HG03108 (cell line): Measurements from ENCODE around the gene GRIN1.
A peak's percentile ranks its signal among the peaks of the same experiment; 100 is the strongest.
"Not testable (repeated sequence)": the region's sequence is repeated elsewhere in the genome, so short reads cannot be mapped to it uniquely, and the experiment has no call there.

Experiments
- ATAC-seq: cut with Tn5 transposase; IDR thresholded peaks from one replicate; pipeline ENCODE4 v1.9.1; 2021; ENCODE audit warnings: moderate library complexity; ENCODE audit not compliant: unreplicated experiment

GRIN1 gene

DNA sequence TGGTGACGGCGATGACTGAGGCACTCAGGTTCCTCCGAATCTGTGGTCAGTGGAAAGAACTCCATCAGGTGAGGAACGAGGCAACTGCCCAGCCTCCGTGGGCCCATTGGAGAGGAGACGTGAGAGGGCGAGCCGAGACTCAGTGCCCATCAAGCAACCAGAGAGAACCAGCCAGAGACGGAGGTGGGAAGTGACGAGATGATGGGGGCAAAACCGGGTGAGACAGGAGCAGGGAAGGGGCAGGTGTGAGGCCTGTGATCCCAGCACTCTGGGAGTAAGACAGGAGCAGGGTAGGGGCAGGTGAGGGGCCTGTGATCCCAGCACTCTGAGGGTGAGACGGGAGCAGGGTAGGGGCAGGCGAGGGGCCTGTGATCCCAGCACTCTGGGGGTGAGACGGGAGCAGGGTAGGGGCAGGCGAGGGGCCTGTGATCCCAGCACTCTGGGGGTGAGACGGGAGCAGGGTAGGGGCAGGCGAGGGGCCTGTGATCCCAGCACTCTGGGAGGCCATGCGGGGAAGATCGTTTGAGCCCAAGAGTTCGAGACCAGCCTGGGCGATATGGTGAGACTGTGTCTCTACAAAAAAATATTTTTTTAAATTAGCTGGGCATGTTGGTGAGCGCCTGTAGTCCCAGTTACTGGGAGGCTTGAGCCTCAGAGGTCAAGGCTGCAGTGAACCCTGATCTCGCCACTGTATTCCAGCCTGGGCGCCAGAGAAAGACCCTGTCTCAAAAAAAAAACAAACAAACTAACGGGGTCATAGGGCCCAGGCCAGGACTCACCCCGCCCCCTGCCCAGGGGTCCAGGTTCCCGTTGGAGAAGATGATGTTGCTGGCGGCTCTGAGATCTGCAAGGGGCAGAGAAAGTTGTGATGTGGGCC, 27.8 kb upstream of the GRIN1 start:
- ATAC-seq: no peak

GRCh38 chr9:137111788-137112563, 27.0 kb upstream of the GRIN1 start:
- ATAC-seq: no peak

DNA sequence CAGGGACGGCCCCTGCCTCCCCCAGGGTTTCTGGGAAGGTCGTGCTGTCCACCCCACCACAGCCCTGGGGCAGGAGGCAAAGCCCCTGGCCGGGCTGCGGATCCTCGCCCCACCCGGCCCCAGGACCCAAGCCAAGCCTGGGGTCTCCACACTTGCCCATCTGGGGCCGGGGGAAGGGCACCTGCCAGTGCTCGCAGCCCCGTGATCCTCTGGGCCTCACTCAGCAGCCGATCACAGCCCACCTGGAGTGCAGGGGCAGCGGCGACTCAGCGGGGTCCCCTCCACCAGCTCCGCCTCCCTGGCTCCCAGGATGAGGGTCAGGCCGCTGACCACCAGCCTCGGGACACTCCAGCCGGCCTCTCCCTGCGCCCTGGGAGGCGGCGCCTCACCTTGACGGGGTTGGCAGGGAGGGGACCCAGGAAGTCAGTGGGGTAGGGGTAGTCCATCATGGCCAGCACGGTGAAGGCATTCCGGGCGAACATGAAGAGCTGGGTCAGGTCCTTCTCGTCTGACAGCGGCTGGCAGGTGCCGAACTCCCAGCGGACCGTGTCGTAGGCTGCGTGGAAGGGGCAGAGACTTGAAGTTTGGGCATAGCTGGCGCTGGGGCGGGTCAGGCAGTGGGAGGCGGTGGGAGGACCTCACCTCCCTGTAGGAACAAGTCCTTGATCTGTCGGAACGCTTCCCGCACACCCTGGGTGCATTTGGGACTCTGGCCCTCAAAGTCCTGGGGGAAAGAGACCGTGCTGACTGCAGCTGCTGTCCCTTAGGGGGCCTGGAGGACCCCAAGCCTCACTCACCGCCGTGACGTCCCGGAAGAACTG, 26.2 kb upstream of the GRIN1 start:
- ATAC-seq: no peak

DNA sequence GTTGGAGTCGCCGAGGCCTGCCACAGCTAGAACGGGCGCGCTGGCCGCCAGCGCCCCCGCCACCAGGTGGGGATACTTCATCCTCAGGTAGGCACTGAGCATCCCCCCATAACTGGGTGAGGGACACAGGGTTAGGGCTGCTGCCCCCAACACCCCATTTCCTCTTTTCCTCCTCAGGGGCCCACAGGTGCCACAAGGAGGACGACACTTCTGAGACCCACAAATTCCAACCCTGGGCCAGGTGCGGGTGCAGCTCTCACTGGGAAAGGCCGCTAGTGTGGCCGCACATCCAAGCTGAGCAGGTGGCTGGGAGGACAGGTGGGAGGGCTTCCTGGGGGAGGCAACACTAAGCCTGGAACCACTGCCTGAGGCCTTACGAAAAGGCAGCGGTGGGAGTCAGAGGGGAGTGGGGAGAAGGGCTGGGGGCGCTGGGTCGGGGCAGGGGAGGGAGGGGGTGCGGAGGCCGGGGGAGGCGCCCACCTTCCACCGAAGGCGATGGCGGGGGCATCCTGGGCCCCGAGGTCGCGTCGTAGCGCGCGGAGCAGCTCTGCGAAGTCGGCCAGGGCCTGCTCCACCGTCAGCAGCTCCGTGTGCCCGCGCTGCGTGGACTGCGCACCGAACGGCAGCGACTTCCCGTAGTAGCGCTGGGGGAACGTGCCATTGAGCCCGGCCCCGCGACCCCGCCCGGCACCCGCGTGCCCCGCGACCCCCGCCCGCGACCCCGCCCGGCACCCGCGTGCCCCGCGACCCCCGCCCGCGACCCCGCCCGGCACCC, 25.4 kb upstream of the GRIN1 start:
- no peak for ATAC-seq

DNA sequence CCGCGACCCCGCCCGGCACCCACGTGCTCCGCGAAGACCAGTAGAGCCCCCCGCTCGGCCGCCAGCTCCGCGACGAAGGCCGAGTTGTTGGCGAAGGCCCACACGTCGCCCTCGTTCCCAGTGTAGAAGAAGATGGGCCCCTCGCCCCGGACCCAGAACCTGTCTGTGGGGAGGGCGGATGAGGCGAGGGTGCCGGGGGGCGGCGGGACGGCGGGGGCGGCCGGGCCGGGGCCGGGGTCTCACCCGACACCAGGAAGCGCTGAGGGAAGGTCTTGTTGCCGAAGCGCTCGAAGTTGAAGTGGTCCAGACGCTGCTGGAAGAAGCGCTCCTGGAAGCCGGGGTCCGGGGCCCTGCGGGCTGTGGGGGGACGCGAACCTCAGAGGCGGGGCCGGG, 24.7 kb upstream of the GRIN1 start:
- peak; percentile 17 for ATAC-seq

DNA sequence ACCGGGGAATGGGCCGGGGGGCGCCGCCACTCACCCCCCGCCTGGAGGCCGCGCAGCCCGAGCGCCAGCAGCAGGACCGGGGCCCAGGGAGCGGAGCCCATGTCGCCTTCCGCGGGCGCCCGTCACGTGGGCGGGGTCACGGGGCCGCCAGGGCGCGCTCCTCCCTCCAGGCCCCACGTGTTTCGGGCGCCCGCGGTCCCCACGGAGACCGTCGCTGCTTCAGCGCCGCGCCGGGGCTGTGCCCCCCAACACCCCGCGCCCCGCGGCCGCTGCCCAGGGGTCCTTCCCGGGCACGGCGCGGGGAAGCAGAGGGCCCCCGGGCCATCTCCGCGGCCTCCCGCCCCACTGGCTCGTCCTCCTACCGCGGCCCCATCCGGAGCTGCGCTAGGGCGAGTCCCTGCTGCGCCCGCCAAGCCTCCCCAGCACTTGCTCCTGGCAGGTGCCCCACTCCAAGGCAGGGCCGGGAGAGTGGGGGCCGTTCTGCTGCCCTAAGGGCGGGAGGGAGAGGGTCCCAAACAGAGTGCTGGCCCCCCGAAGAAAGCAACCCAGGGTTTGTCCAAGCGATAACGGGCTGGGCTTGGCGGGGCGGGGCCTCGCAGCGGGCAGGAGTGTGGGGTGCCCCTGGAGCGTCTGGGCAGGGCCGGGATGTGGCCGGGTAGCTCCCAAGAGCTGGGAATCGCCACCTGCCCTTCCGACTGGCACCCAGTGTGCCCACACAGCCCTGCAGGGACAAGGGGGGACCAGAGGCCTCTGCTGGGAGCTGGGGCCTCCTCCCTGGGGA, 24.2 kb upstream of the GRIN1 start, which contains the start of gene DPP7:
TSS of gene DPP7 (minus strand) at position 121 of the 781 bp plus-strand sequence. CDS start at position 101, 20 bp downstream.
- peak; percentile 64 for ATAC-seq

GRCh38 chr9:137115394-137116026, 23.4 kb upstream of the GRIN1 start:
- ATAC-seq: no peak

GRCh38 chr9:137116027-137116507, 22.9 kb upstream of the GRIN1 start:
- ATAC-seq: no peak

GRCh38 chr9:137116728-137117127, 22.2 kb upstream of the GRIN1 start:
- ATAC-seq: no peak

GRCh38 chr9:137117269-137117731, 21.7 kb upstream of the GRIN1 start:
- no peak for ATAC-seq

- not testable (repeated sequence) for ATAC-seq
Observed at GRCh38 chr9:137118092-137118603, 20.8 kb upstream of the GRIN1 start.

DNA sequence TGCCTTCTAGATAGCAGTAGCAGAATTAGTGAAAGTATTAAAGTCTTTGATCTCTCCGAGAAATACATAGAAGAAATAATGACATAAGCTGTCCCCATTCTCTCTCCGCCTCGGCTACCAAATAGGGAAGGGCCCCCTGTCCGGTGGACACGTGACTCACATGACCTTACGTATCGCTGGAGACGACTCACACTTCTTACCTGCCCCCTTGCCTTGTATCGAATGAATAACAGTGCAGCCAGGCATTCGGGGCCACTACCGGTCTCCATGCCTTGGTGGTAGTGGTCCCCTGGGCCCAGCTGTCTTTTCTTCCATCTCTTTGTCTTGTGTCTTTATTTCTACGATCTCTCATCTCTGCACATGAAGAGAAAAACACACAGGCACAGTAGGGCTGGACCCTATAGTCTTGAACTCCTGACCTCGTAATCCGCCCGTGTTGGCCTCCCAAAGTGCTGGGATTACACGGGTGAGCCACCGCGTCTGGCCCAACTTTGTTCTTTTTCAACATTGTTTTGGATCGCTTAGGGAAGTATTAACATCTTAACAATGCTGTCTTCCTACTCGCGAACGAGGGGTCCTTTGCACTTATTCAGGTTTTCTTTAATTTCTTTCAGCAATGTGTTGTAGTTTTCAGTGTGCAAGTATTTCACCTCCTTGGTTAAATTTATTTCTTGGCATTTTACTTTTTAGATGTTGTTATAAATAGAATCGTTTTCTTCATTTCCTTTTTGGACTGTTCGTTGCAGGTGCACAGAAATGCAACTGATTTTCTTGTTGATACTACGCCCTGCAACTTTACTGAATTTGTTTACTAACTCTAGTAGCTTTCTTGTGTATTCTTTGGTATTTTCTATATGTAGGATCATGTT, 16.8 kb upstream of the GRIN1 start:
- not testable (repeated sequence) for ATAC-seq

DNA sequence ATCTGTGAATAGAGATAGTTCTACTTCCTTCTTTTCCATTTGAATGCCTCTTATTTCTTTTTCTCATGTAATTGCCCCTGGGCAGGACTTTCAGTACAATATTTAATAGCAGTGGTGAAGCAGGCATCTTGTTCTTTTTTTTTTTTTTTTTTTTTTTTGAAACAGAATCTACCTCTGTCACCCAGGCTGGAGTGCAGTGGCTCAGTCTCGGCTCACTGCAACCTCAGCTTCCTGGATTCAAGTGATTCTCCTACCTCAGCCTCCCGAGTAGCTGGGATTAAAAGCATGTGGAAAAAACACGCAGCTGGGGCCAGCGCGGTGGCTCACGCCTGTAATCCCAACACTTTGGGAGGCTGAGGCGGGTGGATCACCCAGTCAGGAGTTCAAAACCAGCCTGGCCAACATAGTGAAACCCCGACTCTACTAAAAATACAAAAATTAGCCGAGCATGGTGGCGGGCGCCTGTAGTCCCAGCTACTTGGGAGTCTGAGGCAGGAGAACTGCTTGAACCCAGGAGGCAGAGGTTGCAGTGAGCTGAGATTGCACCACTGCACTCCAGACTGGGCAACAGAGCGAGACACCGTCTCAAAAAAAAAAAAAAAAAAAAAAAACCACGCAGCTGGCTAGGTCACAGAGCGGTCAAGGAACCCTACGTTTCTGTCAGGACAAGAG, 16.0 kb upstream of the GRIN1 start:
- not testable (repeated sequence) for ATAC-seq

DNA sequence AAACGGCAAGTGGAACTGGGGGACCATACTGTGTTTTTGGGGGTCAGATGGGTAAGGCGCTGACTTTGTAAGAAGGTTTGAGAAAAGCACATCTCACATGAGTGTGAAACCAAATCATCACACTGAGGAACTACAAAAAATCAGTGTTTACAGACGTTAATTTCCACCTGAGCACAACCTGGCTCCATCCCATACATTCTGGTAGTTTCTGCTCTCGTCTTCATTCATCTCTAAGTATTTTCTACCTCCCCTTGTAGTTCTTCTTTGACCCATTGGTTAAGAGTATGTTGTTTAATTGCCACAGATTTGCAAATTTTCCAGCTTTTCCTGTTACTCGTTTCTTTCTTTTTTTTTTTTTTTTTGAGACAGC, 15.5 kb upstream of the GRIN1 start:
- peak; percentile 40 for ATAC-seq

DNA sequence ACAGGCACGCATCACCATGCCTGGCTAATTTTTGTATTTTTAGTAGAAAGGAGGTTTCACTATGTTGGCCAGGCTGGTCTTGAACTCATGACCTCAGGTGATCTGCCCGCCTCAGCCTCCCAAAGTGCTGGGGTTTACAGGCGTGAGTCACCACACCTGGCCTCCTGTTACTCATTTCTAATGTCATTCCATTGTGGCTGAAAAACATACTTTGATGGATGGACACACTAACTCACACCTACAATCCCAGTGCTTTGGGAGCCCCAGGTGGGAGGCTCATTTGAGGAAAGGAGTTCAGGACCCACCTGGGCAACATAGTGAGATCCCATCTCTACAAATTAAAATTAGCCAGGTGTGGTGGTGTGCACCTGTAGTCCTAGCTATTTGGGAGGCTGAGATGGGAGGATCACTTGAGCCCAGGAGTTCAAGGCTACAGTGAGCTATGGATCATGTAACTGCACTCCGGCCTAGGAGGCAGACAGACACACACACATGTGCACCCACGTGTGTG, 14.9 kb upstream of the GRIN1 start:
- not testable (repeated sequence) for ATAC-seq

DNA sequence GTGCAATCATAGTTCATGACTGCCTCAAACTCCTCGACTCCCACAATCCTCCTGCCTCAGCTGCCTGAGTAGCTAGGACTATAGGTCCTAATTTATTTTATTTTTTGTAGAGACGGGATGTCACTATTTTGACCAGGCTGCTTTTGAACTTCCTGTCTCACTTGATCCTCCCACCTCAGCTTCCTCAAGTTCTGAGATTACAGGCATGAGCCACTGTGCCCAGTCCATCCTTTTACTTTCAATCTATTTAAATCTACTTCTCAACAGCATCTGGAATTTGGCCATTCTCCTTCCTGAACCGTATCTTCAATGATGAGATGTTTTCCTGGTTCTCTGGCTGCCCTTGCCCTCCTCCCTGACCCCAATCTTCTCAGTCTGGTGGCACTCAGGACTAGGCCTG, 12.2 kb upstream of the GRIN1 start:
- no peak for ATAC-seq
